IPS-15b (cell line): ENCODE data around the gene SLC35D3.
"Not testable (repeated sequence)": the region's sequence is repeated elsewhere in the genome, so short reads cannot be mapped to it uniquely, and the experiment has no call there.

Experiments
- H3K27me3 ChIP-seq: one replicate; pipeline ENCODE4 v1.6.1; 2013; ENCODE audit warnings: low read length; ENCODE audit not compliant: control insufficient read depth, insufficient read depth
- H3K36me3 ChIP-seq: one replicate; pipeline ENCODE4 v1.6.1; 2013; ENCODE audit warnings: low read length; ENCODE audit not compliant: control insufficient read depth, insufficient read depth
- H3K4me1 ChIP-seq: one replicate; pipeline ENCODE4 v1.6.1; 2013; ENCODE audit warnings: mild to moderate bottlenecking, low read length; ENCODE audit not compliant: control insufficient read depth, insufficient read depth
- H3K4me3 ChIP-seq: one replicate; pipeline ENCODE4 v1.5.1; 2013; ENCODE audit warnings: low read depth, low read length
- H3K9ac ChIP-seq: one replicate; pipeline ENCODE4 v1.6.1; 2013; ENCODE audit warnings: low read depth, mild to moderate bottlenecking, low read length
- H3K9me3 ChIP-seq: one replicate; pipeline ENCODE4 v1.6.1; 2013; ENCODE audit warnings: mild to moderate bottlenecking, low read length; ENCODE audit not compliant: control insufficient read depth, insufficient read depth

Gene SLC35D3, protein sequence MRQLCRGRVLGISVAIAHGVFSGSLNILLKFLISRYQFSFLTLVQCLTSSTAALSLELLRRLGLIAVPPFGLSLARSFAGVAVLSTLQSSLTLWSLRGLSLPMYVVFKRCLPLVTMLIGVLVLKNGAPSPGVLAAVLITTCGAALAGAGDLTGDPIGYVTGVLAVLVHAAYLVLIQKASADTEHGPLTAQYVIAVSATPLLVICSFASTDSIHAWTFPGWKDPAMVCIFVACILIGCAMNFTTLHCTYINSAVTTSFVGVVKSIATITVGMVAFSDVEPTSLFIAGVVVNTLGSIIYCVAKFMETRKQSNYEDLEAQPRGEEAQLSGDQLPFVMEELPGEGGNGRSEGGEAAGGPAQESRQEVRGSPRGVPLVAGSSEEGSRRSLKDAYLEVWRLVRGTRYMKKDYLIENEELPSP

GRCh38 chr6:136921936-136922684 is at the start of gene SLC35D3:
Gene SLC35D3 (plus strand): TSS chr6:136922301. CDS start chr6:136922429, 128 bp downstream.
- Histone ChIP-seq H3K9me3 (no peaks in the 10 kb centered on the region), H3K4me1 (peaks cover 7% of the 10 kb centered on the region), H3K36me3 (no peaks in the 10 kb centered on the region), H3K9ac (peak within 1 kb of the TSS; percentile 54), H3K4me3 (peak within 1 kb of the TSS; percentile 76), H3K27me3 (peaks cover 62% of the 10 kb centered on the region)

- no peaks in the 10 kb centered on the region for H3K27me3 ChIP-seq
- no peaks in the 10 kb centered on the region for H3K4me1 ChIP-seq
- no peak overlapping the region for H3K4me3 ChIP-seq
- no peak overlapping the region for H3K9ac ChIP-seq
- no peaks in the 10 kb centered on the region for H3K36me3 ChIP-seq
- H3K9me3 ChIP-seq = no peaks in the 10 kb centered on the region
Measured at GRCh38 chr6:136873748-136874147, 48.4 kb upstream of the SLC35D3 start.

GRCh38 chr6:136876469-136876868 is 45.6 kb upstream of the SLC35D3 start:
- H3K4me1 ChIP-seq, H3K9me3 ChIP-seq, H3K36me3 ChIP-seq, H3K4me3 ChIP-seq, H3K27me3 ChIP-seq, H3K9ac ChIP-seq: not testable (repeated sequence)

DNA sequence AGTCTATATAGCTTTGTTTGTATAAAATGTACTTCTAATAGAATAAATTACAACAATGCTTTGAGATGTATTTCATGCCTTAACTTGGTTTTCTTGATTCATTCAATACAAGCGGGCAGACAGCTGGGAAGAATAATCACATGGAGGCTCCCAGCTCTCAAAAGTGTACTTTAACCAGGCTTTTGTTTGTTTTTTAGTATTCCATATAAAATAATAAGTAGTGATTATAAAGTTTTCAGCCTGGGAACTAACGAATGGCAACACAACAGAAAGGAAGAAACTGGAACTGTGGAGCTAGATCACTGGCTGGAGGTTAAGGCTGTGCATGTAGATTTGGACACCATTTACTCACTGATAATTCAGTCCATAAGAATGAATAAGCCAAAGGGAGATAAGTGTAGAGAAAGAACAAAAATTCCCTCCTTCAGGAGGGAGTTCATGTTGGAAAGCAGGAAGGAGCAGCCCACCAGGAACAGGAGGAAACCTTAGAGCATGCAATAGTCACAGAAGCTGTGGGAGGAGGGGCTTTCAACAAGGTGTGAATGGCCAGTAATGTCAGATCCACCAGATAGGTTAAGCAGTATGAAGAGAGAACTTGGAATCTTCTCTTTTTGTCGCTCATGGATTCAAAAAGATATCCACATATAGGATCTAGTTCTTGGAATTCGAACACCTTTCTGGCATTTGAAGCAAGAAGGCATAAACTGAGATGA is 41.2 kb upstream of the SLC35D3 start:
- no peak overlapping the region for H3K4me3 ChIP-seq
- no peaks in the 10 kb centered on the region for H3K27me3 ChIP-seq
- no peaks in the 10 kb centered on the region for H3K36me3 ChIP-seq
- peaks cover 8% of the 10 kb centered on the region for H3K4me1 ChIP-seq
- peak overlapping the region; percentile 5 for H3K9ac ChIP-seq
- no peaks in the 10 kb centered on the region for H3K9me3 ChIP-seq

DNA sequence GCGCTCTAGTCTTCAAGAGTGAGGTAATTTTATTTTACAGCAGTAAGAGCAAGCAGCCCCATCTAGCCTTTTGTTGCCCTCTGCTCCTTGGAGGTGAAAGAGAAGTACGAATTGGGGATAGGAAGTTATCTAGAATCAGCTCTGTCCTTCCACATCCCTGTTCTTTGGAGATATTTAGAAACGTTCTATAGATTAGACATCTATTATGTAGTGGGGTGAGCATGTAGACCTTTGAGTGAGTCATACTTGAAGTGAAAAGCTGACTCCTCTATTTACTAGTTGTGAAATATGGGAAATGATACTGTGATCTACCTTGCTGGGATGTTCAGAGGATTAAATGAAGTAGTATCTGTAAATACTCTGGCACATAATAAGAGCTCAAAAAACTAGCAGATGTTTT is 36.0 kb upstream of the SLC35D3 start:
- no peaks in the 10 kb centered on the region for H3K36me3 ChIP-seq
- H3K4me3 ChIP-seq = no peak overlapping the region
- H3K4me1 ChIP-seq = peaks cover 5% of the 10 kb centered on the region
- no peaks in the 10 kb centered on the region for H3K9me3 ChIP-seq
- H3K27me3 ChIP-seq = no peaks in the 10 kb centered on the region
- no peak overlapping the region for H3K9ac ChIP-seq

GRCh38 chr6:136887953-136888352 is 34.1 kb upstream of the SLC35D3 start:
- H3K9ac ChIP-seq = no peak overlapping the region
- H3K36me3 ChIP-seq = no peaks in the 10 kb centered on the region
- no peak overlapping the region for H3K4me3 ChIP-seq
- H3K27me3 ChIP-seq = no peaks in the 10 kb centered on the region
- no peaks in the 10 kb centered on the region for H3K9me3 ChIP-seq
- H3K4me1 ChIP-seq = no peaks in the 10 kb centered on the region

DNA sequence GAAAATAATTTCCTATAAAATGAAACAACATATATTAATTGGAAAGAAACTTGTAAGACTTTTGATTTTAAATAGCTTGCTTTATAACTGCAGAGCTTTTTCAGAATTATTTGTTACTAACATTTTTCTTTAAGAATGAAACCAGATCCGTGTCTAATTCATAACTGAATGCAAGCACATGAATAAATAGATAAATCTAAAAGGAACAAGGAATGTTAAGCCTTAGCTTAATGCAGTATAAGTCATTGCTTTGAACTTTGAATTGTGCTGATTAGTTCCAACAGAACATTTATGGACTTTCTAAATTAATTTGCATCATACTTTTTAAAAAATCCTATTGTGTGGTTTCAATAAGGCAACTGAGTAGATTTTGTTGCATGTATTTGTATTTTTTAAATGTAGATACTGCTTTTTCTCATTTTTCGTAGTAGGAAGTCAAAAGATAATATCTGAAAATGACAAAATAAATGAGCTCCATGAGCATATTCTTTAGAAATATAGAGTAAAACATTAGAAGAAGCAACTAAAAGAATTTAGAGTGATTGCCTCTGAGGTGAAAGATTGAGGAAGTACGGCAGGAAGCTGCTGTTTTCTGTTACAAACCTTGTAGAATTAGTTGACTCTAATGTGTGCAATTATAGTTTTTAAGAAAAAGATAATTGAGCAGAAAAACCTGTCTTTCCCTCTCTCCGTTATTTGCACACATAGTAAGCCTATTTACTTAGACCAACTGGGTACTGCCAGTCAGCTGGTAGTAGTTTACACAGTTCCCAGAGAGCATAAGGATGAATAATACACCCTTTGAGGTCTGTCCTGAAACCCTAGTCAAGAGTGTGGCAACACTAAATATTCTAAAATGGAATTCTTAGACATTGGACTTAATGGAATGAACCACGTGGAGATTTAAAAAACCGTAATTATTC is 32.6 kb upstream of the SLC35D3 start:
- no peaks in the 10 kb centered on the region for H3K4me1 ChIP-seq

GRCh38 chr6:136890194-136890839 is 31.8 kb upstream of the SLC35D3 start:
- H3K36me3 ChIP-seq = no peaks in the 10 kb centered on the region
- H3K9me3 ChIP-seq = no peaks in the 10 kb centered on the region
- H3K27me3 ChIP-seq = no peaks in the 10 kb centered on the region
- H3K4me3 ChIP-seq = no peak overlapping the region
- H3K9ac ChIP-seq = no peak overlapping the region
- no peaks in the 10 kb centered on the region for H3K4me1 ChIP-seq

More for the DNA sequence above, 32.6 kb upstream of the SLC35D3 start:
- no peaks in the 10 kb centered on the region for H3K36me3 ChIP-seq
- no peak overlapping the region for H3K4me3 ChIP-seq
- H3K27me3 ChIP-seq = no peaks in the 10 kb centered on the region
- no peaks in the 10 kb centered on the region for H3K9me3 ChIP-seq
- H3K9ac ChIP-seq = no peak overlapping the region

DNA sequence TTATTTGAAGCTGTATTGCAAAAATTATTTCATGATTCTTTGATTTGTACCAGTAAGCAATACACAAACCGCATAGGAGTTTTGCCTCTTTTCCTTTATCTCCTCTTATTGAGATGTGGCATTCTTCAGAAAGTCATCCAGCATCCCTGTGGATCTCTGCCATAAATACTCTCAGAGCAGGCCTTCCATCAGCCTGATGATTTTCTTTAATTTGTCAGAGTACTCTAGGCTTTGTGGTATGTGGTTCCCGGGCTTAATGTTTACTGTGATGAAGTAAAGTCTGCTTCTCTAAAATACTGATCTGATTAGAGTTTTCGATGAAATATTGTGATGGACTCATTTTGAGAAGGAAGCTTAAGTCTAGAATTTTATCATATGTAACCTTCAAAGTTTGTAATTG is 31.1 kb upstream of the SLC35D3 start:
- H3K9me3 ChIP-seq = no peaks in the 10 kb centered on the region
- no peaks in the 10 kb centered on the region for H3K4me1 ChIP-seq
- no peaks in the 10 kb centered on the region for H3K36me3 ChIP-seq
- no peaks in the 10 kb centered on the region for H3K27me3 ChIP-seq
- H3K9ac ChIP-seq = no peak overlapping the region
- no peak overlapping the region for H3K4me3 ChIP-seq

- no peaks in the 10 kb centered on the region for H3K36me3 ChIP-seq
- H3K9me3 ChIP-seq = no peaks in the 10 kb centered on the region
- H3K27me3 ChIP-seq = no peaks in the 10 kb centered on the region
- no peak overlapping the region for H3K9ac ChIP-seq
- H3K4me3 ChIP-seq = no peak overlapping the region
- no peaks in the 10 kb centered on the region for H3K4me1 ChIP-seq
Measured at GRCh38 chr6:136893187-136893586, 28.9 kb upstream of the SLC35D3 start.
